IgD-negative memory B cell (primary cell): ENCODE results near the gene MROH8. TPM values are rescaled to one million over a fixed set of nuclear protein-coding genes. Genes with fewer than 3 reads are reported as not detected.

Experiments
- polyA plus RNA-seq: library from polyadenylated mRNA; unstranded; fragments of 300-500 nt; fragmentation: Illumina TruSeq; gene quantifications from one replicate; pipeline ENCODE4 v1.2.3, GENCODE V29; 2021

The MROH8 gene
- polyA plus RNA-seq, 1 donor from 2014 or later, result 2.0 TPM

Other genes with a start within 250 kb of the MROH8 start
- gene SAMHD1, start 227.8 kb downstream of the MROH8 start, polyA plus RNA-seq, result 23.2 TPM
- 6.5 TPM for gene RBL1, start 83.6 kb downstream of the MROH8 start, polyA plus RNA-seq
- gene RPN2, start 218 bp downstream of the MROH8 start, polyA plus RNA-seq, result 196 TPM
- gene GHRH, start 82.3 kb upstream of the MROH8 start, polyA plus RNA-seq, result not detected
- 27.7 TPM for gene MANBAL, start 110.1 kb upstream of the MROH8 start, polyA plus RNA-seq
- gene SRC, start 166.6 kb upstream of the MROH8 start, polyA plus RNA-seq, result 2.3 TPM